Esophagus muscularis mucosa (tissue), 4 donors: Measurements from ENCODE around the gene PLPP2. TPM values are rescaled to one million over a fixed set of nuclear protein-coding genes. Genes with fewer than 3 reads are reported as not detected.

Experiments used
- DNase-seq: peaks from one replicate; pipeline ENCODE4 v3.0.0-alpha.2; 2017; ENCODE audit errors: extremely low spot score
- H3K27ac ChIP-seq, 4 donors: fragments of 200-600 bp; sonication (generic); replicated peaks in 1 of 4; 1 replicate in 3 of 4; 2 replicates in 1 of 4; pipeline ENCODE4 v1.5.1; 2016 to 2019; ENCODE audit warnings: mild to moderate bottlenecking in 1 of 4
- H3K27me3 ChIP-seq, 4 donors: fragments of 200-600 bp; sonication (generic); one replicate each; pipeline versions ENCODE4 v1.5.1 to v1.6.0; 2016 to 2019
- H3K36me3 ChIP-seq, 4 donors: fragments of 200-600 bp; sonication (generic); one replicate each; pipeline ENCODE4 v1.5.1; 2016 to 2019
- H3K4me1 ChIP-seq, 4 donors: fragments of 200-600 bp; sonication (generic); one replicate each; pipeline ENCODE4 v1.5.1; 2016 to 2019
- H3K4me3 ChIP-seq, 4 donors: fragments of 200-600 bp; sonication (generic); 1 replicate in 2 of 4; 2 replicates in 2 of 4; pipeline ENCODE4 v1.5.1; 2016 to 2019; ENCODE audit warnings: mild to moderate bottlenecking in 4 of 4, moderate library complexity in 1 of 4
- H3K9me3 ChIP-seq, 4 donors: fragments of 200-600 bp; sonication (generic); 1 replicate in 3 of 4; 2 replicates in 1 of 4; pipeline ENCODE4 v1.5.1; 2016 to 2019
- EP300 ChIP-seq: sonication (generic); formaldehyde crosslinking; IDR thresholded peaks from one replicate; pipeline ENCODE4 v1.6.1; 2017; ENCODE audit warnings: antibody characterized with exemption
- POLR2A ChIP-seq: fragments of 450-650 bp; IDR thresholded peaks from one replicate; pipeline ENCODE4 v1.6.1; 2017; ENCODE audit warnings: antibody characterized with exemption, moderate library complexity, mild to moderate bottlenecking, low read depth
- POLR2AphosphoS5 ChIP-seq, 2 donors: sonication (generic); formaldehyde crosslinking; IDR thresholded peaks; one replicate each; pipeline ENCODE4 v1.6.1; 2017; ENCODE audit warnings: antibody characterized with exemption in 2 of 2
- WGBS: methylation state at CpG from one replicate; pipeline ENCODE4 v1.1.5; 2018; 5-methylcytosine and 5-hydroxymethylcytosine counted together
- intact Hi-C: fragments of 100-400 bp; cut with DNase I; formaldehyde crosslinking; loops from one replicate; pipeline ENCODE4 v1.15.1; 2023
- total RNA-seq, 4 donors: library from RNA; depleted of rRNA; stranded (reverse); fragments of >200 nt; gene quantifications; one replicate each; pipeline versions ENCODE4 v1.1.0 to v1.2.1, GENCODE V29; 2016
- TF ChIP-seq, protein P1 (sequence below), 3 experiments: fragments of 200-600 bp in 2 of 3; fragments of 450-650 bp in 1 of 3; sonication (generic) in 2 of 3; IDR thresholded peaks; one replicate each; pipeline ENCODE4 v1.5.1; 2017 to 2019; ENCODE audit warnings: antibody characterized with exemption in 3 of 3, mild to moderate bottlenecking in 2 of 3, moderate library complexity in 1 of 3

Gene PLPP2
- total RNA-seq, 4 donors from 2014 or later: 2.1 to 9.1 (median 5.0) TPM

DNA sequence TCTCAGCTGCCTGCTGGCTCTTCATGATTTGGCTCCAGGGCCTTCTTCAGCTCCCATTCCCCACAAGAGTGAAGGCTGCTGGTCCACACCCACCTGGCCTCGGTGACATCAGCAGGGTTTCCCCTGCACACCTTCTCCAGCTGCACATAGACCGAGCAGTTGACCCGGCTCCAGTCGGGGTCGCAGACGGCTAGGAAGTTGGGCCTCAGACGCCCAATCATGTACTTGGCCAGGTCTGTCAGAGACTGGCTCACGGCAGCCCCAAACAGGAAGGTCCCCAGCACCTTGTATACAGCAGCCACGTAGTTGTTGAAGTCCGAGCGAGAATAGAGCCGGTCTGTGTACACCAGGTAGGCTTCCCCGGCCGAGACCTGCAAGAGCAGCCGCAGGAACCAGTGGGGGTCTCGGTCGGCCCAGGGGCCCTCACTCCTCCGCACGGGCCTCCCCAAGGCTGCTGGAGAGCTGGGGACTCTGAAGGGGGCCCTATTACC, 3.8 kb downstream of the PLPP2 start:
- Histone ChIP-seq H3K4me1 (peaks cover 7 to 21% (median 19%) of the 10 kb centered on the region in 4 donors), H3K9me3 (no peaks in the 10 kb centered on the region), H3K36me3 (no peaks in the 10 kb centered on the region), H3K4me3 (no peak overlapping the region), H3K27ac (no peak overlapping the region), H3K27me3 (peaks cover 0 to 26% (median 17%) of the 10 kb centered on the region in 4 donors)
- no peak for TF ChIP-seq POLR2AphosphoS5 (IDR thresholded peaks at IDR 0.05)
- TF ChIP-seq, protein P1, sequence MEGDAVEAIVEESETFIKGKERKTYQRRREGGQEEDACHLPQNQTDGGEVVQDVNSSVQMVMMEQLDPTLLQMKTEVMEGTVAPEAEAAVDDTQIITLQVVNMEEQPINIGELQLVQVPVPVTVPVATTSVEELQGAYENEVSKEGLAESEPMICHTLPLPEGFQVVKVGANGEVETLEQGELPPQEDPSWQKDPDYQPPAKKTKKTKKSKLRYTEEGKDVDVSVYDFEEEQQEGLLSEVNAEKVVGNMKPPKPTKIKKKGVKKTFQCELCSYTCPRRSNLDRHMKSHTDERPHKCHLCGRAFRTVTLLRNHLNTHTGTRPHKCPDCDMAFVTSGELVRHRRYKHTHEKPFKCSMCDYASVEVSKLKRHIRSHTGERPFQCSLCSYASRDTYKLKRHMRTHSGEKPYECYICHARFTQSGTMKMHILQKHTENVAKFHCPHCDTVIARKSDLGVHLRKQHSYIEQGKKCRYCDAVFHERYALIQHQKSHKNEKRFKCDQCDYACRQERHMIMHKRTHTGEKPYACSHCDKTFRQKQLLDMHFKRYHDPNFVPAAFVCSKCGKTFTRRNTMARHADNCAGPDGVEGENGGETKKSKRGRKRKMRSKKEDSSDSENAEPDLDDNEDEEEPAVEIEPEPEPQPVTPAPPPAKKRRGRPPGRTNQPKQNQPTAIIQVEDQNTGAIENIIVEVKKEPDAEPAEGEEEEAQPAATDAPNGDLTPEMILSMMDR (IDR thresholded peaks at IDR 0.05): no peak
- TF ChIP-seq POLR2A: no peak
- no peak for TF ChIP-seq EP300
- no peak for DNase-seq
- intact Hi-C loops: no loop called here
- WGBS: 89% methylated on average over 13 of the region's 19 CpGs

DNA sequence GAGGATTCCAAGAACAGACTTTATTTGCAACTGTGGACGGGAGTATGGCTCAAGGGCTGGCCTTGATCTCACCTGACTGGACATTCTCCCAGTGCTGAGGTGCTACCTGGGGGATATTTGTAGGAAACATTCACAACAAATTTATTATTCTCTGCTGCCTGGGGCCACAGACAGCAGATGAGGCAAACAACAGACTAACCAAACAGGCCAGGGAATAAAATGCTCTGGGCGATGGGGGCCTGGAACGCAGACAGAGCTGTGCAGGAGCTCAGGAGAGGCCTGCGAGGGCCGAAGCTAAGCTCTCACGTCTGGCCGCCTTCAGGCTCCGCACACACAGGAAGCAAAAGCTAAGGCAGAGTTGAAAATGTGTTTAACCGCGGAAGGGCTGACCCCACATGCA, 7.8 kb downstream of the PLPP2 start:
- no peaks in the 10 kb centered on the region for H3K9me3 ChIP-seq
- no peak for DNase-seq

GRCh38 chr19:282501-282900, 8.7 kb downstream of the PLPP2 start:
- intact Hi-C loops: no loop called here
- Histone ChIP-seq H3K36me3 (peaks cover 0 to 4% (median 0%) of the 10 kb centered on the region in 4 donors), H3K9me3 (no peaks in the 10 kb centered on the region), H3K27me3 (peaks cover 0 to 46% (median 3%) of the 10 kb centered on the region in 4 donors), H3K4me1 (no peaks in the 10 kb centered on the region), H3K4me3 (no peak overlapping the region), H3K27ac (no peak overlapping the region)
- DNase-seq: no peak
- 80% methylated on average over 11 of the region's 13 CpGs for WGBS
- TF ChIP-seq POLR2A (no peak), POLR2AphosphoS5 (IDR thresholded peaks at IDR 0.05) (no peak), EP300 (no peak)
- TF ChIP-seq, protein P1 (IDR thresholded peaks at IDR 0.05): no peak

More for the DNA sequence above, 7.8 kb downstream of the PLPP2 start:
- H3K27me3 ChIP-seq: peaks cover 0 to 37% (median 0%) of the 10 kb centered on the region in 4 donors
- peaks cover 0 to 4% (median 0%) of the 10 kb centered on the region in 4 donors for H3K36me3 ChIP-seq
- WGBS: 85% methylated on average over 10 of the region's 10 CpGs
- no peak overlapping the region for H3K27ac ChIP-seq
- TF ChIP-seq, protein P1 (IDR thresholded peaks at IDR 0.05): no peak
- TF ChIP-seq POLR2A (no peak), POLR2AphosphoS5 (IDR thresholded peaks at IDR 0.05) (no peak), EP300 (no peak)
- H3K4me1 ChIP-seq: no peaks in the 10 kb centered on the region
- no peak overlapping the region for H3K4me3 ChIP-seq
- intact Hi-C loops: no loop called here

DNA sequence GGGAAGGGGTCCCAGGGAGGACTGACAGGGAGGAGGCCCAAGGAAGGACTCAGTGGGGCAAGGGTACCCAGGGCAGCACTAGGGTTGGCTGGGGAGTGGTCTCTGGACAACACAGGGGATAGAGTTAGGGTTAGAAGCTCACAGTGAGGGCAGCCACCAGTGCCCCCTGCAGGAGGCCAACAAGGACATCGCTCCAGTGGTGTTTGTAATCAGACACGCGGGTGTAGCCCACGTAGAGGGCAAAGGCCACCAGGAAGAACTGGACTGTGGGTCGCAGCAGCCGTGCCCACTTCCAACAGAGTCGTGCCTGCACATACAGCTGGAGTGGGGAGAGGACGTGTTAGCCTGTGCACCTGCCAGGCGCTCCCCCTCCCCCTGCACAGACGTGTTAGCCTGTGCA, 9.2 kb downstream of the PLPP2 start:
- no peaks in the 10 kb centered on the region for H3K9me3 ChIP-seq
- H3K36me3 ChIP-seq: peaks cover 0 to 4% (median 0%) of the 10 kb centered on the region in 4 donors
- WGBS: 76% methylated on average over 4 of the region's 10 CpGs
- TF ChIP-seq EP300: no peak
- no peak for TF ChIP-seq POLR2AphosphoS5 (IDR thresholded peaks at IDR 0.05)
- TF ChIP-seq POLR2A: no peak
- TF ChIP-seq, protein P1 (IDR thresholded peaks at IDR 0.05): no peak
- no peaks in the 10 kb centered on the region for H3K4me1 ChIP-seq
- intact Hi-C loops: no loop called here
- peaks cover 0 to 51% (median 6%) of the 10 kb centered on the region in 4 donors for H3K27me3 ChIP-seq
- no peak overlapping the region for H3K4me3 ChIP-seq
- no peak for DNase-seq
- no peak overlapping the region for H3K27ac ChIP-seq
